Activated CD8-positive, alpha-beta memory T cell treated with anti-CD3 and anti-CD28 coated beads for 24 hours (primary cell): ENCODE data around the gene CCDC148.
"Not testable (repeated sequence)": the region's sequence is repeated elsewhere in the genome, so short reads cannot be mapped to it uniquely, and the experiment has no call there.

Experiments
- DNase-seq: peaks from one replicate; pipeline ENCODE4 v3.0.0-alpha.2; 2020

CCDC148 gene

GRCh38 chr2:158413581-158413980, 43.0 kb downstream of the CCDC148 start:
- no peak for DNase-seq

DNA sequence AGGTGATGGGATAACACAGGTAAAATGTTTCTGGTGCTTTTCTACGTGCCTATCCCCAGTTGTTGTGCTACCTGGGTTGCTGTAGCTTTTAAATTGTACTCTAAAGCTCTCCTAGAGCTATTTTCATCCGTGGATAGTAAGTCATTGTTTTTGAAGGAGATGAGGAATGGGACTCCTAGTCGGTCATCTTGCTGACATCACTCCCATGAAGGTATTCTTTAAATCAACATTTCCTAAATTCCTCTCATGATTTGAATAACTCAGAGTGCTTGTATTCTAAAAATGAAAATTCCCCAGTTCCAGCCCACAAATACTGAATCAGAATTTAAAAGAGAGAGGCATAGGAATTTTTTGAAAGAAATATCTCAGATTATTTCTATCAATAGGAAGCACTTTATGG, 44.3 kb downstream of the CCDC148 start:
- no peak for DNase-seq

GRCh38 chr2:158411748-158412147, 44.8 kb downstream of the CCDC148 start:
- DNase-seq, result no peak

DNA sequence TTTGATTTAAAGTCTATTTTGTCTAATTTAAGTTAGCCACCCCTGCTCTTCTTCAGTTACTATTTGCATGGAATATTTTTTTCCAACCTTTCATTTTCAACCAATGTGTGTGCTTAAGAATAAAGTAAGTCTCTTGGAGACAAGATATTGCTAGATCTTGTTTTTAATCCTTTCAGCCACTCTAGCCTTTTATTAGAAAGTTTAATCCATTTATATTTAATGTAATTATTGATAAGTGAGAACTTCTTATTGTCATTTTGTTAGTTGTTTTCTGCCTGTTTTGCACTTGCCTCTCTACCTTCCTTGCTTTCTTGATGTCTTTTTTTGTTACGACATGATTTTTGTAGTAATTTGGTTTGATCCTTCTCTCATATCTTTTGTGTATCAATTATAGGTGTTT, 46.4 kb downstream of the CCDC148 start:
- DNase-seq, result no peak

DNA sequence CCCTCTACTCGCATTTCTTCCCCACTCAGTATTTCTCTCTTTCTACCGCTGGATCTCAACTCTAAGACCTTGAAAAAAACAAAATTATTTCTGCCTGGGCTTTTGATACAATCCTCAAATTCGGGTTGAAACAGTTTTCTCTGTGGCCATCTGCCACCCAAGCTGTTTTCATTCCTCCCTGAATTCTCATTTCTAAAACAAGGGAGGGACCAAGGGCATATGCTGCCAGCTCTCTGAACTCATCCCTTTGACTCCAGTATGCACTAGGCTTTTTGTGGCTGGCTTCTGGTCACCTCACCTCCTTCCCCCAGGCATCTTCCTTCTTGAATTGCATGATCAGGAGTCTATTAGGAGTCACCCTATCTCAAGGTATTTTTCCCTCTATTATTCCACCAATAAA, 49.5 kb downstream of the CCDC148 start:
- DNase-seq, result no peak

DNA sequence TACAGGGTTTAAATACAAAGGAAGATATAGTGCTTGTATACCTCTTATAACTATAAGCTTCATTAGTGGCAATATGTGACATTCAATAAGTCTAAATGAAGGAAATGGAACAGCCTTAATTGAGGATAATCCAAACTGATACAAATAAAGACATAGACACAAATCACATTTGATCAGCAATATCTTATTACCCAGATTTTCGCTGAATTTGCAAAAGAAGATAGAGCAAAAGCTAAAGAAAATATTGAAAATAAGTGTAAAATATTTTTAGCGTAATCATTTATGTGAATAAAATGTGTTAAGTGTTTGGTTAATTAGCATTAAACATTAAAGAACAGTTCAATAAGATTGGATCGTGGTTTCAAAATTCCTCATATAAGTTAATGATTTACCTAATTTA, 51.2 kb downstream of the CCDC148 start:
- DNase-seq, result no peak

DNA sequence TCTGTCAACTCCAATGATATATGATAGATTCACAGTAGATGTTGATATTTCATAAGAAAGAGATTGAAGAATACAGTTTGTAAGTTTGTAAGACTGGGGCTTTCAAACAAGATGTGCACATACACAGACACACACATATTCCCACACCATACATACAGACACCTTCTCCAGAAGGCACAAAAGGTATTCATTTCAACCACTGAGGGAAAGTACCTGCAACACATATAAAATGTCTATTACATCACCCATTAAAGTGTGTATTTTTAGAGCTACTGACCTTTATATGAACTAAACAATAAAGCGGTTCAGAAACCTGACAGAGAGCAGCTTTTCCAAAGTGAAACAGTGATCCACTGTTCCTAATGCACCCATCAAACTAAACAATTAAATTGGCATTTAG, 53.3 kb downstream of the CCDC148 start:
- no peak for DNase-seq

GRCh38 chr2:158402665-158403064, 53.9 kb downstream of the CCDC148 start:
- no peak for DNase-seq

DNA sequence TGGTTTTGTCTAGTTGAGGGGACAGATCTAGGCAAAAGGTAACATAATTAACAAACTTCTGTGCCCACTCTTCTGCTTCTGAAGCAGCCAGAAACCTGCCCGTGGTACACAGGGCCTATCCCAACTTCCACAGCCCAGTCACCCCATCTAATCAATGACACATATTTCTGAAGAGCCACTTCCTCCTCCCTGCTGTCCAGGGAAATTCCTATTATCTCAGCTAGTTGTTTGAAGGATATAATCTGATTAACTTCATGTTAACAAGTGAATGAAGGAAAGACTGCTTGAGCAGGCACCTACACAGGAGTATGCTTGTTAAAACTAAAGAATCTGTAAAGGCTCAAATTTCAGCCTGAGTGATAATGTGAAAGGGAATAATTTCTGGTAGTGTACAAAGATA, 61.4 kb downstream of the CCDC148 start:
- no peak for DNase-seq

- no peak for DNase-seq
Measured at GRCh38 chr2:158394453-158394852, 62.1 kb downstream of the CCDC148 start.

DNA sequence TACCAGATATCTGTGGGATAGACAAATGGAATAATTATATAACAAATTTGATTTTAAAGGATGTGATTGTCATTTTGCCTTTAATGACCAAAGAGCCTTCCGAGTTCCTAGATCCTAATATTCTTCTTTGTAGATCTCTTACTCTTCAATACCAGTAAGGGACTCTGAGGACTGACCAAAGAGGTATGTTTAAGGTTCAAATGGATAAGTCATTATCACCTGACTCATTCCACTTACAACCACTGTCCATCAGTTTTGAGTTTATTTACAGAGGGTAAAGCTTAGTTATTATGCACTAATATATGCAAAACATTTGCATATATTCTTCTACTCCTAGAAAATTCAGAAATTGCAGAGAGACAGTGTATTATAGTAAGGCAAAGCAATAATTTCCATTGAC, 62.7 kb downstream of the CCDC148 start:
- no peak for DNase-seq

DNA sequence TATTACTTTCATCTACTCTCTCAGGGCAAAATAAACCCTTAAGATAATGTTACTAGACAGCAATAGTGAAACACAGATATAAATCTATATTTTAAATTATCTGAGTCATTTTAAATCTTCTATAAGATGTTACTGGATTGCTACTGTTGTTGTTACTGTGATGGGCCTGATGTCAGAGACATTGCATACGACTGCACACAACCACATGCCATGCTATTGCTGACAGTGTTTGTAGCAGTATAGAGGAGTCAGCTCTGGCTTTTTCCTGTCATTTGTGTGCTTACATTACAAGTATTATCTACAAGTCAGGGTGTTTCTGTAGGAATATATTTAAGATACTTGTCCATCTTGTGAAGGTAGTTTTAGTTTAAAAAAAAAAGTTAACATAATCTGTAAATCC, 63.9 kb downstream of the CCDC148 start:
- DNase-seq, result no peak

DNA sequence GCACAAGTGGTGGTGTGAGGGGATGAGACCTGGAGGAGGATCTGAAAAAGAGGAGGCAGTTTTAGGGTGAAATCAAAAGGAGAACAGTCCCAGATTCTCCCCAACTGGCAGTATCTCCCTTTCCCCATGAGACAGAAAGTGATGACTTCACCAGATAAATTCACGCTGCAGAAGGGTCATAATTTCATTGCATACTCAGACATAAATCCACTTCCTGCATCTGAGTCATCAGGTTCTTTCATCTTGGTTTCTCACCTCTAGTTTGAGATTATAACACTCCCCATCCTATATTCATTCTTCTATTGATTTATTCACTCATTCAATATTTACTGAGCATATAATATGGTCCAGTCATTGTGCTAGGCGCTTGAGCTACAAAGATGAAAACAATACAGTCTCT, 64.7 kb downstream of the CCDC148 start:
- DNase-seq, result no peak

DNA sequence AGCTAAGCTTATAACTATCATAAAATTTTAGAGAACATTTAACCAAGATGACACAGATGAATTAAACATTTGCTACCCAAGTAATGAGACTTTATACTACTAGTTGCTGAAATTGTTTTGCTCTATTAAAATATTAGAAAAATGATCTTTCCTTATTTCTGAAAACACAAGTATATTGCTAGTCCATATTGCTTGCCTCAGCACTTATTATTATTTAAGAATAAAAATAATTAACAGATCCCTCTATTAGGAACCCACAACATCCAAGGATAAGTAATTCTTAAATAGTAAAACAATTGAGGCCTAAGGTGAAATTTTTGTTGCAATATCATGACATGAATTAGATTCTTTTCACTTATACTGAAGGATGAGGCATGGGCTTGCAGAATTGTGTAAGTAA, 65.2 kb downstream of the CCDC148 start:
- no peak for DNase-seq

DNA sequence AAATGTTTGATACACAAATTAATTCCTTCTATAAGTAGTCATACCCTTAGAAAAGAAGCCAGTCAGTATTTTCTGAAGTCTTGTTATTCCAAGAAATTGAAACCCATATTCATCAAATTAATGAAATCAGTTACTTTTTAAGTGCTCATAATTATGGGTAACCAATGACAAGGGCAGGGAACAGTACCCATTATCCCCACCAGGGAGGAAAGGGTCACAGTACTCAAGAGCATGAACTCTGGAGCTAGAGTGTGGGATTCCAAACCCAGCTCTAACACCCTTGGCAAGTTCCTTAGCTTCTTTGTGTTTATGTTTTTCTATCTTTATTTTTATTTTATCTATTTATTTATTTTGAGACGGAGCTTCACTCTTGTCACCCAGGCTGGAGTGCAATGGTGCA, 68.4 kb downstream of the CCDC148 start:
- no peak for DNase-seq

DNA sequence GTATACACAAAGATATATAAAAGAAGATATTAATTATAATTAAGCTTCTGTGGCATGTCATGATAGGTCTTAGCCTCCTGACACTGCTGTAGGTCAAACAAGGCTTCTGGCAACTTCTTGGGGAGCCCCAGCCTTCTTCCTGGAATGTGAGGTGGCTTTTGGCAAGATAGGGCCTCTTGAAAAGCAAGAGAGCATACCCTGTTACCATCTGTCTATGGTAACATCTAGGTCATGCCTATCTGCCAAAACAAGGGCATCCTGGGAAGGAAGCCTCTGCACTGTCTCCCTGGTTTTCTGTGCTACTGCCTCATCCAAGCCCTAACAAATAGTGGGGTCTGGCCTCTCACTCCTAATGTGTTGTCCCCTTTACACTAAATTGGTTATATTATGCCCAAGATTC, 70.9 kb downstream of the CCDC148 start:
- no peak for DNase-seq

DNA sequence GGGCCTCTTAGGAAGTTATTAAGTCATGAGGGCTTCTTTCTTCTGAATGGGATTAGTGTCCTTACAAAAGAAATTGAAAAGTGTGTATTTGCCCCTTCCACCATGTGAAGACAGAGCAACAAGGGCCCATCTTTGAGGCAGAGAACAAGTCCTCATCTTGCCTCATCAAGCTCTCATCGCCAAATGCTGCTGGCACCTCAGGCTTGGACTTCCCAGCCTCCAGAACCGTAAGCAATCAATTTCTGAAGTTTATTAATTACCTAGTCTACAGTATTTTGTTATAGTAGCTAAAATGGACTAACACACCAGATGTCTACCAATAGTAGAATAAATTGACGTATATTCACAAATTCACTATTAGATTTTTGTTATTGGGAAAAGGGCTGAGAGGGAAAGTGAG, 74.6 kb downstream of the CCDC148 start:
- DNase-seq, result no peak

DNA sequence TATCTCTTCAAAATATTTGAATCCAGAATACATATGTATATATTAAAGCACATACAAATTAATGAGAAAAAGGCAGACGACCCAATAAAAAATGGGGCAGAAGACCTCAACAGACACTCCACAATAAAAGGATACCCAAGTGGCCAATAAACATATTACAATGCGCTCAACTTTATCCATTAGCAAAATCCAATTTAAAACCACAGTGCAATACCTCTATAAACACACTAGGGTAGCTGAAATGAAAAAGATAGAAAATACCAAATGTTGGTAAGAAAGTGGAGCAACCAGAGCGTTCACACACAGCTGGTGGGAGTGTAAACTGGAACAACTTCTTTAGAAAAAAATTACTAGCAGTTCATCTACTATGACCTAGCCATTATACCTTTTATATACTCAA, 75.3 kb downstream of the CCDC148 start:
- DNase-seq, result no peak

DNA sequence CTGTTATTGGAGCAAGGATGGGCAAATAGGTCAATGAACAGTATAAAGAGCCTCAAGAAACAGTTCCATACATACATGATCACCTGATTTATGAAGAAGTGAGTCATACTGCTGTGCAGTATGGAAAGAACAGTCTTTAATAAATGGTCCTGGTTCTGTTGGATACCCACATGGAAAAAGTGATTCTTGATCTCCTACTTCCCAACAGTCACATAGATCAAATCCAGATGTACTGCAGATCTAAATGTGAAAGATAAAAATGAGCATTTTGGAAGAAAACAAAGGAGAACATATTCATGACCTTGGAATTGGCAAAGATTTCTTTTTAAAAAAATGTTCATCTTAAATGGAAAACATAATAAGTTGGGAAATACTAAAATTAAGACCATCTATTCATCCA, 75.8 kb downstream of the CCDC148 start:
- DNase-seq, result no peak

DNA sequence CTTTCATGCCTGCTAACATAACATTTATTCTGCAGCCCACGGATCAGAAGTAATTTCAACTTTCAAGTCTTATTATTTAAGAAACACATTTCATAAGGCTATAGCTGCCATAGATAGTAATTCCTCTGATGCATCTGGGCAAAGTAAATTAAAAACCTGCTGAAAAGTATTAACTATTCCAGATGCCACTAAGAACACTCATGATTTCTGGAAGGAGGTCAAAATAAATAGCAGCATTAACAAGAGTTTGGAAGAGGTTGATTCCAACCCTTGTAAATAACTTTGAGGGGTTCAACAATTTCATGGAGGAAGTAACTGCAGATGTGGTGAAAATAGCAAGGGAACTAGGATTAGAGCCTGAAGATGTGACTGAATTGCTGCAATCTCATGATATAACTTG, 77.6 kb downstream of the CCDC148 start:
- DNase-seq, result no peak

- DNase-seq, result no peak
Measured at GRCh38 chr2:158366342-158366741, 90.2 kb downstream of the CCDC148 start.

DNA sequence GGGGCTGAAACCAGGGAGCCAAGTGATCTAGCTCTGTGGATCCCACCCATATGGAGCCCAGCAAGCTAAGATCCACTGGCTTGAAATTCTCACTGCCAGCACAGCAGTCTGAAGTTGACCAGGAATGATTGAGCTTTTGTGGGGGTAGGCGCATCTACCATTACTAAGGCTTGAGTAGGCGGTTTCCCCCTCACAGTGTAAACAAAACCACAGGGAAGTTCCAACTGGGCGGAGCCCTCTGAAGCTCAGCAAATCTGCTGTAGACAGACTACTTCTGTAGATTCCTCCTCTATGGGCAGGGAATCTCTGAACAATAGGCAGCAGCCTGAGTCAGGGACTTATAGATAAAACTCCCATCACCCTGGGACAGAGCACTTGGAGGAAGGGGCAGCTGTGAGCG, 96.7 kb downstream of the CCDC148 start:
- DNase-seq, result no peak

DNA sequence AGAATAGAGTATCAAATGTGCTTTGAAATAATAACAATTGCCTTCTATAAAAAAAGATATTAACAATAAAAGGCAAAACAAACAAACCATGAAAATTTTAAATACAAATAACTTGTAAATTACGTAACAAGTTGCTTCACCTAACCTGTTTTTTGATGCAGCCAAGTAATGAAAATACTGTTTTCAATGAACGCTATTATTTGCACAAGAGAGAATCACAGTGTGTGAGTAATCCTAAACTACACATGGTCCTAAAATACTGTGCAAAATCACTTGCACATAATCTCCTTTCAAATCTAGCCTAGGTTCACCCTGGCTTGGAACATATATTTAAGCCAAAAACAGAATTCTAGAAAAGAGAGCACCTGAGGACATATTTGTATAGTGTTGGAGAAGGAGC, 98.9 kb downstream of the CCDC148 start:
- no peak for DNase-seq

DNA sequence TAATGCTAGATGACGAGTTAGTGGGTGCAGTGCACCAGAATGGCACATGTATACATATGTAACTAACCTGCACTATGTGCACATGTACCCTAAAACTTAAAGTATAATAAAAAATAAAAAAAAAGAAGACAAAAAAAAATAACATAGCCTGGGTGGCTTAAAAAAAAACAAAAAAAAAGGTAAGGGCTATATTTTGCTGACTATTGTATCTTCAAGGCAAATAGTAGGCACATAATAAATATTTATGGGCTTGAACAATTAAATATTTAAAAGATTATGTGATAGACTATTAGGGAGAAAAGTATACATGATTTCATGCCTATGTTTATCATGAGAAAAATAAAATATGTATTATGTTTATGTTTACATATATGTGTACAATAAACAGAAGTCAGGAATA, 99.4 kb downstream of the CCDC148 start:
- DNase-seq, result no peak

- DNase-seq, result not testable (repeated sequence)
Measured at GRCh38 chr2:158351466-158351816, 105.1 kb downstream of the CCDC148 start.

GRCh38 chr2:158350751-158351465, 105.6 kb downstream of the CCDC148 start:
- not testable (repeated sequence) for DNase-seq
